Limb (tissue), 2 donors: ENCODE measurements around the gene CHKA.

Experiments used
- DNase-seq, 2 donors: peaks; one replicate each; pipeline ENCODE4 v3.0.0-alpha.2; 2016; ENCODE audit errors: extremely low spot score in 2 of 2

Gene CHKA

DNA sequence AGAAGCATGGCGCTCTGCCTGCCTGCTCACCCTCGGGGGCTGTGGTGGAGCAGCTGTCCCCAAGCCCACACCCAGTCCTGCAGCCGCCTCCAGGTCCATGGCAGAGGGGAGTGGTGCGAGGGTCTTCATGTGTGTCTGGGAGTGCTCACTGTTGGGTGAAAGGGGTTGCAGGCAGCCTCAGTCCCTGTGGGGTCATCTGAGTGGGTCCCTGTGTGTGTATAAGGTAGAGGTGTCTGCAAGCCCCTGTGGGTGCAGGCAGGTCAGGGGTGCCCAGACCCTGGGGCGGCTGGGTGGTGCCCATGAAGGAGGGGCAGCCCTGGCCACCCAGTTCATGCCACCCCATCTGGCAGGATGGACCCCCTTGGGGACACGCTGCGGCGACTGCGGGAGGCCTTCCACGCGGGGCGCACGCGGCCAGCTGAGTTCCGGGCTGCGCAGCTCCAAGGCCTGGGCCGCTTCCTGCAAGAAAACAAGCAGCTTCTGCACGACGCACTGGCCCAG lies 106.2 kb downstream of the CHKA start:
- no peak for DNase-seq

DNA sequence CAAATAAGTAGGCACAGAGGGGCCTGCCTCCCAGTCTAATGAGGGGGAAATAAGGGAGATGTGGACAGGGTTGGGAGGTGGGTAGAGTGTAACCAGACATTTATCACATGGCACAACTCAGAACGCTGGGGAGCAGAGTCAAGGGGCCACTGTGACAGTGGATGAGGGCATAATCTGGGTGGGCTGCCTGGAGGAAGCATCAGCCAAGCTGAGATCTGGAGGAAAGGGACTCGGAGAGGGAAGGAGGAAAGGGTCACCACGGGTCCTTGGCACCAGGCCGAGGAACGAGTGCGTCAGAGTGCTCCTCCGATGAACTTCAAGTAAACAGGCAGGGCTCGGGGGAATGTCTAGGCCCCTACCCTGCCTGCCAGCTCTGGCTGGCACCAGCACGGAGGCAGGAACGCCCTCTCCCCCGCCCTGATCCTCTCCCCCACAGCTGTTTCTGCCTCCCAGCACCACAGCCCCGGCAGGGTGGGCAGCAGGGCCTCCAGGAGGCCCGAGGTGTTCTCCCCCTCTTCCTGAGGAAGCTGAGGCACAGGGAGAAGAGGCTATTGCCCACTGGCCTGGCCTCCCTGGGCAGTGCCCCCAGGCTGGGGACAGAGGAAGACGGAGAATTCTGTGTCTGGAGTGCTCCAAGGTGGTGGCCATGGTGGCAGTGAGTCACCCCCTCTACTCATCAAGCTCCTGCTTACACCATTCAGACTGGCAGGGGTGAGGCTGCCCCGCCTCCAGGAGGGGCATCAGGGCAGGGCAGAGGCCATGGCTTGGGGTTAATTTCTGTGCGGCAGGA lies 106.8 kb downstream of the CHKA start:
- DNase-seq, result no peak

DNA sequence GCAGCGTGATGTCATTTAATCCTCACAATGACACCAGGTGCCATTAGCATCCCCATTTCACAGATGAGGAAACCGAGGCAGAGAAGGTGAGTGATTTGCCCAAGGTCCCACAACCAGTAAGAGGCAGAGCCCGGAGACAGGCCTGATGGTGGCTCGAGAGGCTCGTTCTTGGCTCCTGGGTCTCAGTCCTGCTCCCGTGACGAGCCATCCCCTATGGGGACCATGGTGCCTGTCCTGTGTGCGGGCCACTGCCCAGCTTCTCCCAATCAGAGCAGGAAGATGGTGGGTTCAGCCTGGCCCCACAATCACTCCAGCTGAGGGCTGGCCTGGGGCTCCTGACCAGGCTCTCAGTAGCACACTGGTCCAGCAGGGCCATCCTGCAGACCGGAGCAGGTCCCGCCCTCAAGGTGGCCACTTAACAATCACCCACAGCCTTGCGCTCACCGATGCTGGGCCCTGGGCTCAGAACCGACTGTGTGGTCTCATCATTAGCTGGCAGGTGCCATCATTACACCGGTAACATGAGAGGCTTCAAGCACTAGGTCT lies 107.5 kb downstream of the CHKA start:
- no peak for DNase-seq

DNA sequence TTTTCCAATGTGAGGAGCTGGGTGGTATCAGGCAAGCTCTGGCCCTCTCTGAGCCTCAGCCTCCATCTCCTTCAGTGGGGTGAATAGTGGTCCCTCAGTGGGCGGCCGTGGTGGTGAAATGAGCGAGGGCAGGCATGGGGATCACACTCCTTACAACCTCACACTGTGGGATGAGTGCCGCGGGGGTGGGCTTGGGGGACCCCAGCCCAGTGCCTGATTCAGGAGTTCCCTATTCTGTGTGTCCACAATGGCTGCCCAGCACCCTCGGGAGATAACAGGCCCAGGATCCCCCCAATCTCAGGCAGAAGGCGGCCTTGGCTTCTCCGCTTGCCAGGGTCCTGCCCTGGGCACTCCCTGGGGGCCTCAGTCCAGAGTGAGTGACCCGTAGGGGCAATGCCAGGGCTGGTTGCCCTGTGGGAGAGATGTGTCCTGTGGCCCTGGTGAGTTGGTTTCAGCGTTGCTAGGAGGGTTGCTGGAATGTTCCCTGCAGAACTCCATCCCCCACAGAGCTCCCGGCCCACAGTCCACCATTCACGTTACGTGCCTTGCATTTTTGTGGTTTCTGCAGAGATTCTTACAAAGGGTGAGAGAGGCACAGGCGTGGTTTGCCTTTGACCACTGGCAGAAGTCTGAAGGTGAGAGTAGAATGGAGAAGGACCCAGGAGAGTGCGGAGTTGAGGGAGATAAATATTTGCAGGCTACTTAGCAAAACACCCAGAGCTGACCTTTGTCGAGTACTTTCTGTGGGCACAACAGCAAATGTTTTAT lies 108.2 kb downstream of the CHKA start:
- DNase-seq, result no peak

DNA sequence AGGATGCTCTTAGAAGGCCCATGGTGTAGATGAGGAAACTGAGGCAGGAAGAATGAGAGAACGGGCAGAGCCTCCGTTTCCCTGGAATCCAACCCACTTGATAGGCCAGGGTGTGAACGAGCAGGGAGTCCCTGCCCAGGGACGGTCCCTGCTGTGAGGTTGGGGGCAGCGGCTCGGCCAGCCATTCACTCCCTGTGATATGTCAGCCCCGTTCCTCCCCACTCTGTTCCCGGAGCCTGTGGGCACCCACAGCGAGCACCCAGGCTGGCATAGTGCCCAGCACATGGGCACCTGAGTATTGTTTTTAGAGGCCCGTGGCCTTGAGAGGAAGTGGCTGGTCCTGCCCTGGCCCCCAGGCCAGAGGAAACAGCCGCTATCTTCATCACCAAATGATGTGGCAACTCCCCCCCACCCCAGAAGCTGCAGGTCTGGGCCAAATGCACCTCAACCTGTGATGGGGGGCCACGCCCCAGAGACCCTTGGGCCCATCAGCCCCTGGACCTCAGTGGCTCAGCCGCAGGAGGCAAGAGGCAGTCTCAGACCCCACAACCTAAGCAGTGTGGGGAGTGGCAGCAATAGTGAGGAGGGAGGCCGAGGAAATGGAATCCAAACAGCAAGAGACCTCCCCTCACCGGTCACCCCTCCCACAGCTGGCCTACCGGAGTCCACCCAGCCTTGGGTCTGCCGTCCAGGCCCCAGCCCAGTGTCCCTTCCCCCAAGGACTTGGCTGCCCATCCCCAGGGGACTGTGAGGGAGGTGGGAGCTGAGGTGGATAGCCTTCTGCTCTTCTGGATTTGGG lies 108.9 kb downstream of the CHKA start:
- DNase-seq, result no peak

DNA sequence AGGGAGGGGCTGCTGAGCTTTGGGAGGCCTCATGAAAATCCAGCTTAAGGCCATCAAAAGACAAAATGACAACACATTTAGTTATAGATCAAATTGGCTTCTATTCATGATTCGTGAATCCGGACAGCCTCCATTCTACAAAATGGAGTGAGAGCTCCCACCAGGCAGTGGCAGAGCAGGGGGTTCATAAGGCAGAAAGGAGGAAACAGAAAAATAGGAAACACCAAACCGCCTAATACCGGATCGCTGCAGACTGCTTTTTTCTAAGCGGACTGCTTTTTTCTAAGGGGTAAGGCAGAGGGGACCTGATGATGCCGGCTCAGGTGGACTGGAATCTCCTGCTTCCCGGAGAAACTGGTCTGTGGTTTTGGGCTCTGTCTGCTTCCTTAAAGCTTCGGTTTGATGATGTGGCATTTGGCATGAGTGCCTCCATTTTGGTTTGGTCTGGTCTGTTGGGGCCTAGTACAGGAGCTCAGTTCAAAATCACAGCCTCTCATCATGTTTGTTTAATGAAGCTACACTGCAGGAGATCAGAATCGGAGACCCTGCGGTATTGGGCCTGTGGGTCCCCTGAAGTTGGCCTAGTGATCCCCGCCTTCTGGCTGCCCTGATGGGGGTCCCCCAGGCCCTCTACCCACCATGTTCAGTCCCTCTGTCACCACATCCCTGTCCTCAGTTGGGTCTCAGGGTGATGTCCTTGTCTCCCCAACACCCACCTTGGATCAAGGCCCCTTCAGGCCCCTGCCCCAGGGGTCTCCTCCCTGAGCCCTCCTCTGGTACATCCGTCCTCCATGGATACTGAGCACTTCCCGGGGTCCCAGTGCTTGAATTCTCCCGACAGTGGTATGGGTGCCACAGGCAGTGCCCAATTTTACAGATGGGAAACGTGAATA lies 109.9 kb downstream of the CHKA start:
- DNase-seq, result no peak

DNA sequence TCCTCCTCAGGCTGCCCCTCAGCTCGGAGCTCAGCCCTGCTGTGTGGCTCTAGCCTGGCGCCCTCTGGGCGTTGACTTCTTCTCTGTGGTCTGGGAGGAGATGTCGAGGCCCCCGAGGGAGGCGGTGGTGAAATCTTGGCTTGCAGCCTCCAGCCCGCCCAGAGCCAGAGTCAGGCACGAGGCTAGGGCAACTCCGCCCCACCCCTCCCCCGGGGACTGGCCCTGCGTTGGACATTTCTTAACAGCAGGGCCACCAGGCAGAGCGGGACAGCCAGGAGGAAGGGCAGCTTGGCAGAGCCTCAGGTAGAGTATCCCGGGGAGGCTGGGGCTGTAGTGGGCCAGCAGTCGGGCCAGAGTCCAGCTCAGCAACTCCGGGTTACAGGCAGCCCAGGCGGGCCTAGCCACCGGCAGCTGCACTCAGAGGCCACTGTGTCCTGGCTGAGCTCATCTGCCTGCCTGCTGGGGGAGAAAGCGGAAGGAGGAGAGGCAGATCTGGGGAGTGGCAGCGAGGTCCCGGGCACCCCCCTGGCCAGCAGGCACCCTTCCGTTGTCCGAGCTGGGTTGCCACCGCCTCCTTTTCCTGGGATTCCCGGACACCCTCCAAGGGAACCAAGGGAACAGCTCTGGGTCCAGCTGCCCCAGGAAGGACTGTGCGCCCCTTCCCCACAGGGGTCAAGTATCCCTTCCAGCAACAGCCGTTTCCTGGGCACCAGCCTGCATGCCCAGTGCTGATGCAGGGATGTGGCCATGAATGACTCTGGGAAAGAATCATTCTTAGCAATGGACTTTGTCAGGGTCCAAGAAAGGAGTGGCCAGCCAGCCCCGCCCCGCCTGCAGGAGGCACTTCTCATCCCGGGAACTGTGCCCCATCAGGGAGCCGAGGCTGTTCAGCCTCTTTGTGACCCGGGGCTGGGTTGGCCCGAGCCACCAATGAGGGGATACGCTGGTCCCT lies 110.8 kb downstream of the CHKA start, which contains the start of gene ALDH3B1:
Gene ALDH3B1 (plus strand): TSS at position 238 of the 952 bp plus-strand sequence. CDS start 4,971 bp downstream, outside the sequence.
- peak in 1 of 2 donors; percentile 67 for DNase-seq

DNA sequence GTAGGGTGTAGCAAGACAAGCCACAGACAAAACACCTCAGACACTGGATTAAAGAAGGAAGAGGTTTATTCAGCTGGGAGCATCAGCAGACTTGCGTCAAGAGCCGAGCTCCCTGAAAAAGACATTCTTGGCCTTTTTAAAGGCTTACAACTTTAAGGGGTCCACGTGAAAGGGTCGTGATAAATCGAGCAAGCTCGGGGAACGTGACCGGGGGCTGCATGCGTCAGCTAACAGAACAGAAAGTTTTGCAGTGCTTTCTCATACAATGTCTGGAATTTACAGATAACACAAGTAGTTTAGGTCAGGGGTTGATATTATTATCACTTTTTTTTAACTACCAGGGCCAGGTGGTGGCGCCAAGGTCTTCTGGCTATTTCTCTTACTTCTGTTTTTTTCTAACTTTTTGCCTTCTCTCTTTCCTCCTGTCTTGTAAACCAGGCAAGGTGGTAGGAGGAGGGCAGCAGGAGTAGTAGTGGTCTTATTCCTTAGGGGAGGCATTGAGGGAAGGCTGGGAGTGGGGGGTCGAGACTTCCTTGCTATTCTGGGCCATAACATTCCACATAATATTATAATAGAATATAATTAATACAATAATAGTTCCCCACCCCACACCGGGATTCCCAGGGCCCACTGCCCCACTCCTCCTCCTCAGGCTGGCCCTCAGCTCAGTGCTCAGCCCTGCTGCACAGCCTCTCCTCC lies 111.6 kb downstream of the CHKA start:
- DNase-seq, result no peak

DNA sequence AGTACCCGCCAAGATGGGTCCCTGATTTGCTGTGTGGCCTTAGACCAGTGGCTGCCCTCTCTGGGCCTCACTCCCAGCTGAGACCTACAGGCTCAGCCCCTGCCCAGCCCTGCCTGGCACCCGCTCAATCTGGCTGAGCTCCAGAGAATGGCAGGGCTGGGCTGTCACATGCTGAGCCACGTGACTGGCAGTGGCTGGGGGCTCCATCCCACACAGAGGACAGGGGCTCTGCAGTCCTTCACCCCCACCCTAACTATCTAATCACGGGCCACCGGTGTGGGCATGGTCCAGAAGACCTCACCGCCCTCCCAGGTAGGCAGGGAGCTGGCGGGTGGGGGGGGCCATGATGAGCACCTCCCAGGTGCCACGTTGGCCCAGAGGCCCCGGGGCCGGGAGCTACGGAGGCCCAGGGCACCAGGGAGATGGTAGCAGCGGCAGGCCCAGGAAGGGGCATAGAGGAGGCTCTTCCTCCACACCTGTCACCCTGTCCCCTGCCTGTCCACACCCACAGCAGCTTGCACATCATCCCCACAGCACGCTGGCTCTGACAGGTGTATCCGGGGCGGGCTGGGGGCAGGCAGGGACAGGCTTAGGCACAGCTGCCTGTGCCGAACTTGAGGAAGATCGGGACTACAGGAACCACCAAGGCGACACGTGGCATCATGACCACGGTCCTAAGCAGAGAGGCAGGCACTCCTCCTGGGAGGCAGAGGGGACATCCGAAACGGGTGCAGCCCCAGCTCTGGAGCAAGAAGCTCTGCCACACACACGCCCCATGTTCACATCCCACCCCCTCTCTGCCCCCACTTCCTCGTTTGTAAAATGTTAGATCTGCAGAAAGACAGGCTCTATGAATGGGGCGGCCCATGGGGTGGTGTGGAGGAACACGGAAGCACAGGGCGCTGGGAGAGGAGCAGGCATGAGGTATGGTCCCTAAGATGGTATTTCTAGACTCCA lies 112.5 kb downstream of the CHKA start:
- DNase-seq, result no peak

DNA sequence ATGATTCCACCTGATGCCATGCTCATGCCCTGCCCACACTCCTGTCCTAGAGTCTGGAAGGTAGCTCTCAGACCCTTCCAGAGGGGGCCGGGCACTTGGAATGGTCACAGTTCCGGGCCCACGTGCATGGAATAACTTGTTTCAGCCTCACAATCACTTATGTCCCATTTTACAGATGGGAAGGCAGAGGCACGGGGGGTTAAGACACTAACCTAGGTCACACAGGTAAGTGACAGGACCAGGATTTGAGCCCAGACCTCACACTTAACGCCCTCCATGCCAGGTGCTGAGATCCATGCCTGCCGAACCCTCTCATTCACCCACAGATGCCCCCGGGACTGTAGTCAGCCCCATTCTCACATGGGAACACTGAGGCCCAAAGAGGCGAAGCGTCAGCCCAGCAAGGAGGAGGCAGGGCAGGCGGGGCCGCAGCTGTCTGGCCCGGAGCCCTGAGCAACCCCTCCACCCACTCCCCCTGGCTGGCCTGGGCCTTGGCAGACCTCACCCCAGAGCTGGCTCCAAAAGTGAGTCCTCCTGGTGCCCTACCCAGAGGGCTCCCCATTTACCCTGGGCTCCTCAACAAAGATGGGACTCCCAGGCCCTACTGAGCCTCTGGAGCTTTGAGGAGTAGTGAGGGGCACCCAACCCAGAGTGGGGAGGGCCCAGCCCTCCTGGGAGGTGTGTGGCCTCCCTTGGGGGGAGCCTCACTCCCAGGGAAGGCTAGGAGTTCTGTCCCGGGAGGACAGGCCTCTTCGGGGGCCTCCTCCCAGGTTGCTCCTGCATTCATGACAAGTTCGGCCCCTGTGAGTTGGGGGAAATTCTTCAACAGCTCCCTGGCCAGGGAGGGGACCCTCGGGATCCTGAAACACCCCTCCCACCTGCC lies 113.4 kb downstream of the CHKA start:
- DNase-seq, result no peak

DNA sequence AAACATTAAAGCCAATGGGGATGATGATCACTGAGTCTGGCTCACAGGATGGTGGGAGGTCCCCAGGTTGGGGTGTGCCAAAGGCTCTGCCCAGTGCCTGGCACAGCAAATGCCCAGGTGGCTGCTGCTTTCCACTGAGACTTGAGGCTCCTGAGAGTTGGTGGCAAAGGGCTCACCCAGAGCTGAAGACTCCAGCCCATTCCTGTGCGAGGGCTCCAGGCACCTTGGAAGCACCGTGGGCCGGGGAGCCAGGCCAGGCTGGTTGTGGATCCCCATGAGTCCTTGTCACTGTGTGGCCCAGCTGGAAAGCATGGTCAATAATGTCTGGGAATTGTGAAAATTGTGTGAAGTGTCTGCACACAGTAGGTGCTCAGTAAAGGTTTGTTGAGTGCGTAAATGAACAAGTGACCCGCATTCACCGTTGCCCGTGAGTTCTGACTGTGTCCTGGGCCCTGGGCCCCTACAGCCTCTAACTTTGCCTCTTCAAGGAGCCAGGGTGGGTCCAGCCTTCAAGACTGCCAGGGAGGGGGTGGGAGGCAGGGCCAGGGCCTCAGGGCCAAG lies 114.5 kb downstream of the CHKA start:
- DNase-seq, result no peak

DNA sequence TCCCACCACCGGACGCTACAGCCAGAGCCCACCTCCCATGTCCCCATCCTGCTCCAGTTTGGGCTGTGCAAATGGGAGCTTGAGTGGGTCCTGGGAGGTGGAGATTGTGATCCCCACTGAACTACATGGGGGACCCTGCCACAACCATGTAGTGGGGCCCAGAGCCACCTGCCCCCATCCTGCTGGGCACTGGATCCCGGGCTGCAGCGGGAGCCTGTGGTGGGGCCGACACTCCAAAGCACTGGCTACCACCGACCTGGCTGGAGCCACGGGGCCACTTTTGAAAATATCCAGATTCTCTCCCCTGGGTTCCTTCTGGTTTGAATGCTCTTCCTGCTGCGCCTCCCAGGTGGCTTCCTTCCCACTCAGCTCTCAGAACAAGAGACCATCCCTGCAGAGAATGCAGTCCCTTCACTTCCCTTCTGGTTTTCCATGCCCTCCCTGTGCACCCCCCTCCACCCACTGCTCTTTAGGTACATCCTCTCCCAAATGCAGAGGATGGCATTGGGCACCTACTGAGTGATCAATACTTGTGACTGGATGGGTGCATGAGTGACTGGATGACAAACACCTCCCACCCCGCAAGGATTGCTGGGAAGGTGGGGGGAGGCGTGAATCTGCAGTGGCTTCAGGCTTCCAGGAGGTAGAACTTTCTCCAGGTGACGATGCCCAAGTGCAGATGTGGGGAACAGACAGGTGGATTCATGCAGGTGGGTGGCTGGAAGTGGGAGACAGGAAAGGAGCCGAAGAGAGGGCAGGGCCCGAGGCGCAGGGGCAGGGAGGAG lies 116.4 kb downstream of the CHKA start:
- peak in 1 of 2 donors; percentile 19 for DNase-seq

DNA sequence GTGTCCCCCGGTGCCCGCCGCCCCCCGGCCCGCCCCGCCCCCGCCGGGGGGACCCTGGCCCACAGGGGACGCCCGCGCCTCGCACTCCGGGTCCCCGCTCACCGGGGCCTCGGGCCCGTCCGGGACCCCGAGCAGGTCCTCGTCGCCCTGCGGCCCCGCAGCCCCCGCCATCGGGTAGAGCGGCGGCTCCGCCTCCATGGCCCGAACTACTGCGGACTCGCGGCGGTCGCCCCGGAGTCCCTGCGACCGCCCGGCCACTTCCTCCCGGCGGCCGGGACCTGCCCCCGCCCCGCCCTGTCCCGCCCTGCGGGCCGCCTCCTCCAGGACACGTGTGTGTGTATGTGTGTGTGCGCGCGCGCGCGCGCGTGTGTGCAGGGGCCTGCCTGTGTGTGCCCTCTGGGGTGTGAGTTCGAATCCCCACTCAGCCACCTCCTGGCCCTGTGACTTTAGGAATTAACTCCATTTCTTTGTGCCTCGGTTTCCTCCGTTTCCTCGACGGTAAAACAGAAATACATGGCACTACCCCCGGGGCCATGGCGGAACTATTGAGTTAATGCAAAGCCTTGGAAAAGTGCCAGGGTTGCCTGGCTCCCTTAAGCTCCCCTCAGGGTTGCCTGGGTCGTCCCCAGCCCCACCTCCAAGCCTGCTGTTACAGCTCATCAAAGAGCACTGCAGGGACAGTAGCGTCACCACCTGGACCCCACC lies 117.2 kb downstream of the CHKA start, which contains the start of gene UNC93B1:
Gene UNC93B1 (minus strand): TSS at position 252 of the 705 bp plus-strand sequence. CDS start 54 bp downstream, at position 198.
- peak in 1 of 2 donors; percentile 73 for DNase-seq
